HepG2 (cell line): ENCODE results near the gene CATSPERD.

Experiments used
- E2F1 ChIP-seq: sonication (generic); formaldehyde crosslinking; IDR thresholded peaks from 2 replicates; pipeline ENCODE4 v1.5.0; 2020; ENCODE audit warnings: missing genetic modification reagents
- HES4 ChIP-seq: sonication (generic); formaldehyde crosslinking; IDR thresholded peaks from 2 replicates; pipeline ENCODE4 v1.9.0; 2021; ENCODE audit warnings: mild to moderate bottlenecking, missing genetic modification reagents, borderline replicate concordance
- MXI1 ChIP-seq: IDR thresholded peaks from 3 replicates; pipeline ENCODE4 v1.6.1; 2012; ENCODE audit warnings: low read depth, low read length, inconsistent platforms, borderline replicate concordance
- PHF21A ChIP-seq: sonication (generic); formaldehyde crosslinking; IDR thresholded peaks from 2 replicates; pipeline ENCODE4 v1.5.0; 2020; ENCODE audit warnings: mild to moderate bottlenecking, missing genetic modification reagents
- PLRG1 ChIP-seq: fragments of 450-650 bp; conservative IDR thresholded peaks from 2 replicates; pipeline ENCODE4 v1.6.1; 2016
- U2AF2 ChIP-seq: fragments of 200-400 bp; formaldehyde crosslinking; IDR thresholded peaks from 2 replicates; pipeline ENCODE4 v1.6.1; 2017; ENCODE audit warnings: low read depth, mild to moderate bottlenecking, low read length

GRCh38 chr19:5694167-5694955, 26.1 kb upstream of the CATSPERD start:
- TF ChIP-seq U2AF2 (no peak), E2F1 (CRISPR knock-in tag) (no peak), PLRG1 (no peak), HES4 (CRISPR knock-in tag) (no peak), MXI1 (no peak), PHF21A (CRISPR knock-in tag) (no peak)
